Stimulated activated CD4-positive, alpha-beta T cell treated with anti-CD3 and anti-CD28 coated beads, Interleukin-4, amount 100 ng/mL, for 4 hours (primary cell): Measurements from ENCODE around the gene DOP1B.
"Not testable (repeated sequence)": the region's sequence is repeated elsewhere in the genome, so short reads cannot be mapped to it uniquely, and the experiment has no call there.

ENCODE experiments used
- DNase-seq, 2 experiments: peaks; one replicate each; pipeline ENCODE4 v3.0.0-alpha.2; 2020

The DOP1B gene

GRCh38 chr21:36174780-36175179 lies 18.2 kb downstream of the DOP1B start:
- DNase-seq = no peak

- no peak for DNase-seq
Measured at GRCh38 chr21:36175771-36176565, 19.3 kb downstream of the DOP1B start.

- DNase-seq = no peak
Measured at GRCh38 chr21:36178349-36178748, 21.7 kb downstream of the DOP1B start.

GRCh38 chr21:36179145-36179544 lies 22.5 kb downstream of the DOP1B start:
- DNase-seq = no peak

GRCh38 chr21:36180963-36181362 lies 24.3 kb downstream of the DOP1B start:
- no peak for DNase-seq

GRCh38 chr21:36183144-36183795 lies 26.6 kb downstream of the DOP1B start:
- DNase-seq = no peak

GRCh38 chr21:36184545-36184944 lies 27.9 kb downstream of the DOP1B start:
- no peak for DNase-seq

GRCh38 chr21:36185523-36185922 lies 28.9 kb downstream of the DOP1B start:
- DNase-seq = no peak

- DNase-seq = no peak
Measured at GRCh38 chr21:36186081-36186480, 29.5 kb downstream of the DOP1B start.

GRCh38 chr21:36186506-36187399 lies 30.1 kb downstream of the DOP1B start:
- no peak for DNase-seq

- no peak for DNase-seq
Measured at GRCh38 chr21:36188081-36188681, 31.6 kb downstream of the DOP1B start.

- no peak for DNase-seq
Measured at GRCh38 chr21:36188937-36189336, 32.3 kb downstream of the DOP1B start.

- DNase-seq = no peak
Measured at GRCh38 chr21:36190736-36191135, 34.1 kb downstream of the DOP1B start.

- no peak for DNase-seq
Measured at GRCh38 chr21:36193200-36193599, 36.6 kb downstream of the DOP1B start.

GRCh38 chr21:36194024-36194423 lies 37.4 kb downstream of the DOP1B start:
- DNase-seq = no peak

GRCh38 chr21:36195613-36196012 lies 39.0 kb downstream of the DOP1B start:
- DNase-seq = no peak

- DNase-seq = no peak
Measured at GRCh38 chr21:36199021-36199420, 42.4 kb downstream of the DOP1B start.

- not testable (repeated sequence) for DNase-seq
Measured at GRCh38 chr21:36199575-36199974, 43.0 kb downstream of the DOP1B start.

- no peak for DNase-seq
Measured at GRCh38 chr21:36200081-36200561, 43.5 kb downstream of the DOP1B start.

GRCh38 chr21:36202726-36203602 lies 46.3 kb downstream of the DOP1B start:
- DNase-seq = no peak

GRCh38 chr21:36203603-36203889 lies 46.9 kb downstream of the DOP1B start:
- peak; percentile 27 to 59 for DNase-seq

- no peak for DNase-seq
Measured at GRCh38 chr21:36204980-36205379, 48.4 kb downstream of the DOP1B start.
